ENCODE data around the gene DALRD3.

Gene DALRD3

DNA sequence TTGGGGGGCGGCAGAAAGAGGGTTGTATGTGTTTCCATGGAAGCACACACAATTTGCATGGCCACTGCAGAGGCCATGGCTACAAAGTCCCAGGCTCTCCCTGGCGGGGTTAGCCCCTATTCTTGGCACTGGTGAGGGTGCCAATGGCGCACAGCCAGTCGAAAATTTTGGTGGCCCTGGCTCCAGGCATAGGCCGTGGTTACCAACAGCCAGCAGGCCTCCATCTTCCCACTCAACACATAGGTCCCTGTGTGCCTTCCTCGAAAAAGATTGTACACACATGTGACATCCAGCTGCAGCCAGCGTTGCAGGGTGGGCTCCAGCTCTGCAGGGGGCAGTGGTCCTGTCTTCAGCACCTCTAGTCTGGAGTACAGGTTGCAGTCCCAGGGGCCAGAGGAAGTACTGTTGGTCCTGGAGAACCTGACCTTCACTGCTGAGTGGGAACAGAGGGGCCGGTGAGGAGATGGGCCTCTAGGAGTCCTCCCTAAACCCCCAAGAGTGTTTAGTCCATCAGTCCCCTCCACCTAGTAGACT lies 21.2 kb downstream of the DALRD3 start:
- in situ Hi-C loops (cut with HindIII; ENCODE audit: low sequenced_read_pairs), result no loop called here
- DNase-seq (ENCODE audit: low read depth, low spot score), result no peak
- TF ChIP-seq, protein P1, sequence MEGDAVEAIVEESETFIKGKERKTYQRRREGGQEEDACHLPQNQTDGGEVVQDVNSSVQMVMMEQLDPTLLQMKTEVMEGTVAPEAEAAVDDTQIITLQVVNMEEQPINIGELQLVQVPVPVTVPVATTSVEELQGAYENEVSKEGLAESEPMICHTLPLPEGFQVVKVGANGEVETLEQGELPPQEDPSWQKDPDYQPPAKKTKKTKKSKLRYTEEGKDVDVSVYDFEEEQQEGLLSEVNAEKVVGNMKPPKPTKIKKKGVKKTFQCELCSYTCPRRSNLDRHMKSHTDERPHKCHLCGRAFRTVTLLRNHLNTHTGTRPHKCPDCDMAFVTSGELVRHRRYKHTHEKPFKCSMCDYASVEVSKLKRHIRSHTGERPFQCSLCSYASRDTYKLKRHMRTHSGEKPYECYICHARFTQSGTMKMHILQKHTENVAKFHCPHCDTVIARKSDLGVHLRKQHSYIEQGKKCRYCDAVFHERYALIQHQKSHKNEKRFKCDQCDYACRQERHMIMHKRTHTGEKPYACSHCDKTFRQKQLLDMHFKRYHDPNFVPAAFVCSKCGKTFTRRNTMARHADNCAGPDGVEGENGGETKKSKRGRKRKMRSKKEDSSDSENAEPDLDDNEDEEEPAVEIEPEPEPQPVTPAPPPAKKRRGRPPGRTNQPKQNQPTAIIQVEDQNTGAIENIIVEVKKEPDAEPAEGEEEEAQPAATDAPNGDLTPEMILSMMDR (IDR thresholded peaks at IDR 0.05; ENCODE audit: low read depth, low read length), result no peak
- no peak overlapping the region for H3K4me3 ChIP-seq (ENCODE audit: low read depth, low read length)

DNA sequence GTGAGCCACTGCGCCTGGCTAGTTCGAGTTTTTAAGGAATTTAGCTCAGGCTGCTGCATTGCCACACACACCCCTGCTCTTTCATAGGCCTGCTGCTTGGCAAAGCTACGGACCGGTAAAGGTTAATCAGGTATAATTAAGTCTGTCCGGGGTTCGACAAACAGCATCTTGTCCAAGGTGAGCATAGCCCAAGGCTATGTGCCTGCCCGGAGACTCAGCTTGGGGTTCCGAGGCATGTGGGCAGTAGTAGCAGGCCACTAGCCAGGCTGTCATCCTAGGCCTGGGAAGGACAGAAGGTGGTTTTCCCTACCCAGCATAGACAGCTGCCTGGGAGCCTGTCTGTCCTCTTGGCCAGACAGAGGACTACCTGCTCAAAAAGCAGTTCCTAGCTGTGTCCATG lies 21.7 kb downstream of the DALRD3 start:
- DNase-seq (ENCODE audit: low read depth, low spot score), result no peak
- in situ Hi-C loops (cut with HindIII; ENCODE audit: low sequenced_read_pairs), result no loop called here
- TF ChIP-seq, protein P1 (IDR thresholded peaks at IDR 0.05; ENCODE audit: low read depth, low read length), result no peak
- H3K4me3 ChIP-seq (ENCODE audit: low read depth, low read length), result no peak overlapping the region

DNA sequence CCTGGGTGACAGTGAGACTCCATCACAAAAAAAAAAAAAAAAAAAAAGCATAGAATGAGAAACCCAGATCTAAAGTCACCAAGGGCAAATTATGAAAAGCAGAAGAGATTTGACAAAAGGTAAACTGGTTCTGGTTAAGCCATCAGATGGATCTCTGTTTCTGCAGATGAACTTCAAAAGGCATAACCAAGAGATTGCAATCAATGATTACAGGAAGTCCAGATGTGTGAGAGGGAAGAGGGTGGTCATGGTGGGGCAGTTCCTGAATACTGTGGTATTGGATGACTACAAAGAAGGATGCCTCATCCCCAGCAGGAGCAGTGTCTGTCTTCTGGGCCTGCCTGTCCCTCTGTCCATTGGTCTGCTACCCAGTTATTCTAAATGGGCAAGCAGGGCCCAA lies 24.5 kb downstream of the DALRD3 start:
- no peak for DNase-seq (ENCODE audit: low read depth, low spot score)
- H3K4me3 ChIP-seq (ENCODE audit: low read depth, low read length), result no peak overlapping the region
- in situ Hi-C loops (cut with HindIII; ENCODE audit: low sequenced_read_pairs), result no loop called here
- TF ChIP-seq, protein P1 (IDR thresholded peaks at IDR 0.05; ENCODE audit: low read depth, low read length), result no peak

DNA sequence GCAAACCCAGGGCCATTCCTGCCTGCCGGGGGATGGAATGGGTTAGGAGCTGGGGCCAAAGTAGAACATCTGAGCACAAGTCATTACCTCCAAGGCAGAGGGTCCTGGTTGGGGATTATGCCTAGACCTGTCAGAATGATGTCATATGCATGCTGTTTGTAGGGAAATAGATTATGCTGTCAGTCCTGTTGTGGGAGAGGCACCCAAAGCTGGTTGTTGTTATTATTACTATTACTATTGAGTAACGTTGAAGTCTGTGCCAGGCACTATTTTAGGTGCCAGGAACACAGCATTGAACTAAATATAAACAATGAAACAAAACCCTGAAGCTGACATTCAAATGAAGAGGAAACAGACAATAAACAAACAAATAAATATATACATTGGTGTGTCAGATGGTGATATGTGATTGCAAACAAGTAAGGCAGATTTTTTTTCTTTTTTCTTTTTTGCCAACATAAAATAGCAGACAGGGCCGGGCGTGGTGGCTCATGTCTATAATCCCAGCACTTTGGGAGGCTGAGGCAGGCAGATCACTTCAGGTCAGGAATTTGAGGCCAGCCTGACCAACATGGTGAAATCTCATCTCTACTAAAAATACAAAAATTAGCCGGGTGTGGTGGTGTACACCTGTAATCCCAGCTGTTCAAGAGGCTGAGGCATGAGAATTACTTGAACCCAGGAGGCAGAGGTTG lies 26.4 kb downstream of the DALRD3 start:
- no peak overlapping the region for H3K4me3 ChIP-seq (ENCODE audit: low read depth, low read length)
- no peak for DNase-seq (ENCODE audit: low read depth, low spot score)
- in situ Hi-C loops (cut with HindIII; ENCODE audit: low sequenced_read_pairs), result no loop called here
- TF ChIP-seq, protein P1 (IDR thresholded peaks at IDR 0.05; ENCODE audit: low read depth, low read length), result no peak

DNA sequence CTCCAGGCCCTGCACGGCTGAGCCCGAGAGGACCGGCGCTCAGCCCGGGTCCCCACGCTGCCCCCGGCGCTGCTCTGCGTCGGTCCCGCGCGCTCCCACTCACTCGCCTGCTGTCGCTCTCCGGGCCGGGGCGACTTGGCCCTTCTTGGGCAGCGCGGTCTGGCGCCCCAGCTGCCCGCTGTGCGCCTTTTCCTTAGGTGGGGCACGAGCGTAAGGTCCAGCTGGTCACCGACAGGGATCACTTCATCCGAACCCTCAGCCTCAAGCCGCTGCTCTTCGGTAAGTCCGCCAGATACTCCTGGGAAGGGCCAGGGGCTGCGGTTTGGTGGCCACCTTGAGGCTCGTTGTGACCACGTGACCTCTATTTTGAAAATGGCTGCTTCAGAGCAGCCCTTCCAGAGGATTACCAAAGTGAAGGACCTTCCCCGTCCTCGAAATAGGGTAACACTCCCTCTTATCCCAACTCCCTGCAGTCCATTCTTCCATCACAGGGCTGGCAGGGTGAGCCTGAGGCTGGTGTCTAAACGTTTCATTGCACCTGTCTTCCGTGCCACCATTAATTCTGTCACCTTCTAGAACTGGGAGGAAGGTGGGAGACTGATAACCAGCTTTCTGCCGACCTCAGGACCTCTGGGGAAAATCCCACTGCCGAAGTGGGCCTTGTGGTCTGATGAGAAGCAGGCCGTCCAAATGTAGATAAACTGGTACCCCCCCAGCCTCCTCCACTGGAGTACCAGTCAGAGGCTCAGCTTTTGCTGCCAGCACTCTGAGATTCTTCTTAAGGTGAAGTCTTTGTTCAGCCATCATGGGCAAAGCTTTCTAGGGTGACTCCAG lies 27.5 kb downstream of the DALRD3 start:
- TF ChIP-seq, protein P1 (IDR thresholded peaks at IDR 0.05; ENCODE audit: low read depth, low read length), result no peak
- peak; percentile 13 for DNase-seq (ENCODE audit: low read depth, low spot score)
- in situ Hi-C loops (cut with HindIII; ENCODE audit: low sequenced_read_pairs), result no loop called here
- peak overlapping the region; percentile 74 for H3K4me3 ChIP-seq (ENCODE audit: low read depth, low read length)

DNA sequence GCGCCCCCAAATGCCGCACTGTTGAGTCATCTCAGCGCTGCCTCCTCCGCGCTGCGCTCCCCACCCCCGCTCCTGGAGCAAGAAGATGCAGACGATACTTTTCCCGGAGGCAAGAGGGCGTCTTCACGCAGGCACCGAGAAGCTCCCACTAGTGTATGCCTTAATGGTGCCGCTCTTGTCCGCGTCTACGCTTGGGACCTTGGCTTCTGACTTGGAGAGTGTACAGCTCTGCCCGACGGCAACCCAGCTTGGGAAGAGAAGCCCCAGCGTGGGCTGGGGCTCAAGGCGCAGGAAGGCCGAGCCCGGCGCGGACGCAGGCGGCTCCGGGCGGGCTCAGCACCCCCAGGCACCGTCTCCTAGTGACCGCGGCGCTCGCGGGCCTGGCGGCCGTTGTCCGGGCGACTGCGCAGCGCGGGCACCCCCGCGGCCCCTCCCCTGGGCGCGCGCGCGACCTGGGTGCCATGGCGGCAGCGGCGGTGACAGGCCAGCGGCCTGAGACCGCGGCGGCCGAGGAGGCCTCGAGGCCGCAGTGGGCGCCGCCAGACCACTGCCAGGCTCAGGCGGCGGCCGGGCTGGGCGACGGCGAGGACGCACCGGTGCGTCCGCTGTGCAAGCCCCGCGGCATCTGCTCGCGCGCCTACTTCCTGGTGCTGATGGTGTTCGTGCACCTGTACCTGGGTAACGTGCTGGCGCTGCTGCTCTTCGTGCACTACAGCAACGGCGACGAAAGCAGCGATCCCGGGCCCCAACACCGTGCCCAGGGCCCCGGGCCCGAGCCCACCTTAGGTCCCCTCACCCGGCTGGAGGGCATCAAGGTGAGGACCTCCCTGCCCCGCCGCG lies 28.4 kb downstream of the DALRD3 start, which contains the start of gene P4HTM:
Gene P4HTM (plus strand): TSS at position 446 of the 840 bp plus-strand sequence. CDS start 16 bp downstream, at position 462.
- peak; percentile 95 for DNase-seq (ENCODE audit: low read depth, low spot score)
- in situ Hi-C loops (cut with HindIII; ENCODE audit: low sequenced_read_pairs), result no loop called here
- TF ChIP-seq, protein P1 (IDR thresholded peaks at IDR 0.05; ENCODE audit: low read depth, low read length), result peak; percentile 55
- H3K4me3 ChIP-seq (ENCODE audit: low read depth, low read length), result peak within 1 kb of the TSS; percentile 74

Data from astrocyte of the spinal cord (primary cell).